ENCODE results near the gene DNAH2.

- TF ChIP-seq CREB1 (CRISPR knock-in tag; IDR thresholded peaks at IDR 0.05; ENCODE audit: low read depth): no peak
- TF ChIP-seq, protein P1, sequence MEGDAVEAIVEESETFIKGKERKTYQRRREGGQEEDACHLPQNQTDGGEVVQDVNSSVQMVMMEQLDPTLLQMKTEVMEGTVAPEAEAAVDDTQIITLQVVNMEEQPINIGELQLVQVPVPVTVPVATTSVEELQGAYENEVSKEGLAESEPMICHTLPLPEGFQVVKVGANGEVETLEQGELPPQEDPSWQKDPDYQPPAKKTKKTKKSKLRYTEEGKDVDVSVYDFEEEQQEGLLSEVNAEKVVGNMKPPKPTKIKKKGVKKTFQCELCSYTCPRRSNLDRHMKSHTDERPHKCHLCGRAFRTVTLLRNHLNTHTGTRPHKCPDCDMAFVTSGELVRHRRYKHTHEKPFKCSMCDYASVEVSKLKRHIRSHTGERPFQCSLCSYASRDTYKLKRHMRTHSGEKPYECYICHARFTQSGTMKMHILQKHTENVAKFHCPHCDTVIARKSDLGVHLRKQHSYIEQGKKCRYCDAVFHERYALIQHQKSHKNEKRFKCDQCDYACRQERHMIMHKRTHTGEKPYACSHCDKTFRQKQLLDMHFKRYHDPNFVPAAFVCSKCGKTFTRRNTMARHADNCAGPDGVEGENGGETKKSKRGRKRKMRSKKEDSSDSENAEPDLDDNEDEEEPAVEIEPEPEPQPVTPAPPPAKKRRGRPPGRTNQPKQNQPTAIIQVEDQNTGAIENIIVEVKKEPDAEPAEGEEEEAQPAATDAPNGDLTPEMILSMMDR (conservative IDR thresholded peaks at IDR 0.05; ENCODE audit: low read depth in 2 of 2): peak in 1 of 2 experiments; percentile 2; a peak in 1 of 4 replicates
- no peak for TF ChIP-seq POLR2AphosphoS5 (IDR thresholded peaks at IDR 0.05; ENCODE audit: low read depth)
- no peak for TF ChIP-seq EZH2 (IDR thresholded peaks at IDR 0.05; ENCODE audit: low read depth, unreplicated experiment)
- TF ChIP-seq, protein P2, sequence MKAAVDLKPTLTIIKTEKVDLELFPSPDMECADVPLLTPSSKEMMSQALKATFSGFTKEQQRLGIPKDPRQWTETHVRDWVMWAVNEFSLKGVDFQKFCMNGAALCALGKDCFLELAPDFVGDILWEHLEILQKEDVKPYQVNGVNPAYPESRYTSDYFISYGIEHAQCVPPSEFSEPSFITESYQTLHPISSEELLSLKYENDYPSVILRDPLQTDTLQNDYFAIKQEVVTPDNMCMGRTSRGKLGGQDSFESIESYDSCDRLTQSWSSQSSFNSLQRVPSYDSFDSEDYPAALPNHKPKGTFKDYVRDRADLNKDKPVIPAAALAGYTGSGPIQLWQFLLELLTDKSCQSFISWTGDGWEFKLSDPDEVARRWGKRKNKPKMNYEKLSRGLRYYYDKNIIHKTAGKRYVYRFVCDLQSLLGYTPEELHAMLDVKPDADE (IDR thresholded peaks at IDR 0.05): no peak
- TF ChIP-seq ZNF331 (CRISPR knock-in tag; IDR thresholded peaks at IDR 0.05; ENCODE audit: low read depth): no peak
Measured at GRCh38 chr17:7745748-7746470, 28.4 kb downstream of the DNAH2 start.

All from GM23338 (cell line).